ENCODE data around the gene HGF.

HGF gene

DNA sequence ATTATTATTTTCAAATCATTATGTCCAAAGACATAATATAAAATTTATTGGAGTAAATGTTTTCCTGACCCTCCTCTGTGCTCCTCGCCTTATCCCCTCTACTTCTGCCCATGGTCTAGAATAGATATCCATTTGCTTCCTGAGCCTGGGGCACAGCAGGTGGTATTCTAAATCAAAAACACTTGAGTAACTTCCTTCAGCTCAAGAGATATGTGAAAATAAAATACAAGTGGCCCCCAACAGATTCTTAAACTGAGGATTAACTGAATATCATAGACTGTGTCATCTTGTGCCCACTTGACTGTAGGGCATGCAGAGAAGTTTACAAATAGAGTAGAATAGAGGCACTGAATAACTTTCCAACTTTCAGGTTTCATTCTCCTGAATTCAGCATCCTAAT is 59.1 kb downstream of the HGF start:
- H3K9ac ChIP-seq (ENCODE audit: low read length): no peak overlapping the region
- no peaks in the 10 kb centered on the region for H3K9me3 ChIP-seq (ENCODE audit: low read length)
- H3K4me3 ChIP-seq (ENCODE audit: low read depth in 1 of 2, low read length in 2 of 2): no peak overlapping the region
- no peaks in the 10 kb centered on the region for H3K4me1 ChIP-seq (ENCODE audit: insufficient read depth, low read length)
- no peak overlapping the region for H3K27ac ChIP-seq (ENCODE audit: low read depth, low read length)
- H3K27me3 ChIP-seq (ENCODE audit: control insufficient read depth in 1 of 2, insufficient read depth in 2 of 2, low read length in 2 of 2): no peaks in the 10 kb centered on the region
- H3K36me3 ChIP-seq (ENCODE audit: insufficient read depth, low read length): no peaks in the 10 kb centered on the region

DNA sequence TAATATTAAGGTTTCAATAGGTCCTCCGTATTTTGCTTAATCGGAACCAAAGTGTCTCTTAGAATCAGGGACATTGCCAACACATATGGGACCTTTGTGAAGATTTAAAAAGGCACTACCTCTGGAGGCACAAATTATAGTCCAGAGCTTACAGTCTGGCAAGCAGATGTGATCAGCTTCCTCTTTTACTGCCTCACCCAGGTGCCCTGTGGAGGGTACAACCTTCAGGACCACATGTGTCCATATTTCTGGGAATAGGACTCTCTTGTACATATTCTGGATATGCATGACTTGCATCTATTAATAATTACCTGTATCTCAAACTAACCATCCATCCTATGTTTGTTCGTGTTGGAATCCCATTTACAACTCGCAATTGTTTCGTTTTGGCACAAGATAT is 60.0 kb downstream of the HGF start:
- Histone ChIP-seq H3K9ac (ENCODE audit: low read length) (no peak overlapping the region), H3K27me3 (ENCODE audit: control insufficient read depth in 1 of 2, insufficient read depth in 2 of 2, low read length in 2 of 2) (no peaks in the 10 kb centered on the region), H3K27ac (ENCODE audit: low read depth, low read length) (no peak overlapping the region), H3K4me1 (ENCODE audit: insufficient read depth, low read length) (no peaks in the 10 kb centered on the region), H3K4me3 (ENCODE audit: low read depth in 1 of 2, low read length in 2 of 2) (no peak overlapping the region), H3K36me3 (ENCODE audit: insufficient read depth, low read length) (no peaks in the 10 kb centered on the region), H3K9me3 (ENCODE audit: low read length) (no peaks in the 10 kb centered on the region)

DNA sequence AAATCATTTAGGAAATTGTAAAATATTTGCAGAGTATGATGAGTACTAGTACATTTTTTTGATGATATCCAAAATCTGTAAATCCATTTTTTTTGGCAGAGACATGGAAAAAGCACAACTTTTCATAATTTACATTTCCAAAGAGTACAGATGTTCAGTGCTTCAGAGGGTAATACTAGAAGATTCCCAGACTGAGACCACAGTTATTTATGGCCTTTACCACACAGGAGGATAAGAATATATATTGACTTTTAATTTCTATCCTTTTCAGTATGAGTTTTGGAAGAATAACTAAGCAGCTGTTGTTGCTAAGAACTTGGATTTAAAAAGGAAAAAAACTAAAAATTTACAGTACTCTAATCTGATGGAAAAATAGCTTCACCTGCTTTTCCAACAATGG is 61.9 kb downstream of the HGF start:
- no peaks in the 10 kb centered on the region for H3K9me3 ChIP-seq (ENCODE audit: low read length)
- no peaks in the 10 kb centered on the region for H3K36me3 ChIP-seq (ENCODE audit: insufficient read depth, low read length)
- no peak overlapping the region for H3K4me3 ChIP-seq (ENCODE audit: low read depth in 1 of 2, low read length in 2 of 2)
- H3K4me1 ChIP-seq (ENCODE audit: insufficient read depth, low read length): no peaks in the 10 kb centered on the region
- H3K27me3 ChIP-seq (ENCODE audit: control insufficient read depth in 1 of 2, insufficient read depth in 2 of 2, low read length in 2 of 2): no peaks in the 10 kb centered on the region
- no peak overlapping the region for H3K27ac ChIP-seq (ENCODE audit: low read depth, low read length)
- no peak overlapping the region for H3K9ac ChIP-seq (ENCODE audit: low read length)

- H3K36me3 ChIP-seq (ENCODE audit: insufficient read depth, low read length): no peaks in the 10 kb centered on the region
- H3K27me3 ChIP-seq (ENCODE audit: control insufficient read depth in 1 of 2, insufficient read depth in 2 of 2, low read length in 2 of 2): no peaks in the 10 kb centered on the region
- H3K9ac ChIP-seq (ENCODE audit: low read length): no peak overlapping the region
- no peak overlapping the region for H3K4me3 ChIP-seq (ENCODE audit: low read depth in 1 of 2, low read length in 2 of 2)
- H3K4me1 ChIP-seq (ENCODE audit: insufficient read depth, low read length): no peaks in the 10 kb centered on the region
- H3K9me3 ChIP-seq (ENCODE audit: low read length): no peaks in the 10 kb centered on the region
- H3K27ac ChIP-seq (ENCODE audit: low read depth, low read length): no peak overlapping the region
These were observed 62.7 kb downstream of the HGF start for GRCh38 chr7:81707196-81707595.

- H3K4me3 ChIP-seq (ENCODE audit: low read depth in 1 of 2, low read length in 2 of 2): no peak overlapping the region
- H3K9ac ChIP-seq (ENCODE audit: low read length): no peak overlapping the region
- H3K4me1 ChIP-seq (ENCODE audit: insufficient read depth, low read length): no peaks in the 10 kb centered on the region
- no peaks in the 10 kb centered on the region for H3K27me3 ChIP-seq (ENCODE audit: control insufficient read depth in 1 of 2, insufficient read depth in 2 of 2, low read length in 2 of 2)
- no peaks in the 10 kb centered on the region for H3K36me3 ChIP-seq (ENCODE audit: insufficient read depth, low read length)
- no peak overlapping the region for H3K27ac ChIP-seq (ENCODE audit: low read depth, low read length)
- H3K9me3 ChIP-seq (ENCODE audit: low read length): no peaks in the 10 kb centered on the region
These were observed 64.6 kb downstream of the HGF start for GRCh38 chr7:81705206-81705605.

DNA sequence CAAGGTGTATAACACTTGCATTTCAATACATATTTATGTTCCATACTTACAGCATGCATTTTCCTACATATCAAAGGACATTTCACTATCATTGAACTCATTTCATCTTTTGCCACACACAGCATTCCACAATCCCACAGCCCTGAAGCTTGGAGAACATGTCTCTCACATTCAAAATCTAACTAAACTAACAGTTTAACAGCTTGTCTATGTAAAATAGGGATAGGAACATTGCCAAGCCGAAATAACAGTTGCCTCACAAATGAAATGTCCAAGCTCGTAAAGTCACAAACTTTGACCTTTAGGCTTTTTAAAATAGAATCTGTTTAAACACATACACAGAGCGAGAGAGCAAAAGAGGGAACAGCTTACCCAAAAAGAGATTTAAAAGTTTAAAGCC is 65.3 kb downstream of the HGF start:
- no peak overlapping the region for H3K9ac ChIP-seq (ENCODE audit: low read length)
- no peaks in the 10 kb centered on the region for H3K27me3 ChIP-seq (ENCODE audit: control insufficient read depth in 1 of 2, insufficient read depth in 2 of 2, low read length in 2 of 2)
- H3K4me3 ChIP-seq (ENCODE audit: low read depth in 1 of 2, low read length in 2 of 2): no peak overlapping the region
- no peaks in the 10 kb centered on the region for H3K36me3 ChIP-seq (ENCODE audit: insufficient read depth, low read length)
- H3K9me3 ChIP-seq (ENCODE audit: low read length): no peaks in the 10 kb centered on the region
- no peak overlapping the region for H3K27ac ChIP-seq (ENCODE audit: low read depth, low read length)
- no peaks in the 10 kb centered on the region for H3K4me1 ChIP-seq (ENCODE audit: insufficient read depth, low read length)

GRCh38 chr7:81698965-81699364 is 70.9 kb downstream of the HGF start:
- Histone ChIP-seq H3K36me3 (ENCODE audit: insufficient read depth, low read length) (no peaks in the 10 kb centered on the region), H3K4me3 (ENCODE audit: low read depth in 1 of 2, low read length in 2 of 2) (no peak overlapping the region), H3K27me3 (ENCODE audit: control insufficient read depth in 1 of 2, insufficient read depth in 2 of 2, low read length in 2 of 2) (no peaks in the 10 kb centered on the region), H3K9me3 (ENCODE audit: low read length) (no peaks in the 10 kb centered on the region), H3K9ac (ENCODE audit: low read length) (no peak overlapping the region), H3K27ac (ENCODE audit: low read depth, low read length) (no peak overlapping the region), H3K4me1 (ENCODE audit: insufficient read depth, low read length) (no peaks in the 10 kb centered on the region)

- Histone ChIP-seq H3K36me3 (ENCODE audit: insufficient read depth, low read length) (no peaks in the 10 kb centered on the region), H3K27ac (ENCODE audit: low read depth, low read length) (no peak overlapping the region), H3K4me1 (ENCODE audit: insufficient read depth, low read length) (no peaks in the 10 kb centered on the region), H3K9me3 (ENCODE audit: low read length) (no peaks in the 10 kb centered on the region), H3K9ac (ENCODE audit: low read length) (no peak overlapping the region), H3K27me3 (ENCODE audit: control insufficient read depth in 1 of 2, insufficient read depth in 2 of 2, low read length in 2 of 2) (no peaks in the 10 kb centered on the region), H3K4me3 (ENCODE audit: low read depth in 1 of 2, low read length in 2 of 2) (no peak overlapping the region)
These were observed 75.1 kb downstream of the HGF start for GRCh38 chr7:81694711-81695110.

DNA sequence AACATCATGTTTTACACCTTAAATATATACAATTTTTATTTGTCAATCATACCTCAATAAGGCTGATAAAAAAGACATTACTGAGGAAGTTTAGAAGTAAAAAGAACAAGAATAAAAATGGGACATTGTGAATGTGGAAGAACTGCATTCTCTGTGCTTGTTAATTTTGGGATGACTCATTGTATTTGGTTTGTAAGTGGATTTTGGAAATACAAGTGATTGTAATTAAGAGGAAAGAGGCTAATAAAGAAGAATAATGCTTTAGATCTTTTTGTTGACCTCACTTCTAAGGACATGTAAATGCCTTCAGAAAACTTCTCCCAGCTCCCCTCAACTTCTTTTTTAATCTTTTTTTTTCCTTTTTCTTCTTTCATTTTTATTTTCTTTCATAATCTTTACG is 76.0 kb downstream of the HGF start:
- Histone ChIP-seq H3K9me3 (ENCODE audit: low read length) (no peaks in the 10 kb centered on the region), H3K4me1 (ENCODE audit: insufficient read depth, low read length) (no peaks in the 10 kb centered on the region), H3K9ac (ENCODE audit: low read length) (no peak overlapping the region), H3K27me3 (ENCODE audit: control insufficient read depth in 1 of 2, insufficient read depth in 2 of 2, low read length in 2 of 2) (no peaks in the 10 kb centered on the region), H3K36me3 (ENCODE audit: insufficient read depth, low read length) (no peaks in the 10 kb centered on the region), H3K27ac (ENCODE audit: low read depth, low read length) (no peak overlapping the region), H3K4me3 (ENCODE audit: low read depth in 1 of 2, low read length in 2 of 2) (no peak overlapping the region)

DNA sequence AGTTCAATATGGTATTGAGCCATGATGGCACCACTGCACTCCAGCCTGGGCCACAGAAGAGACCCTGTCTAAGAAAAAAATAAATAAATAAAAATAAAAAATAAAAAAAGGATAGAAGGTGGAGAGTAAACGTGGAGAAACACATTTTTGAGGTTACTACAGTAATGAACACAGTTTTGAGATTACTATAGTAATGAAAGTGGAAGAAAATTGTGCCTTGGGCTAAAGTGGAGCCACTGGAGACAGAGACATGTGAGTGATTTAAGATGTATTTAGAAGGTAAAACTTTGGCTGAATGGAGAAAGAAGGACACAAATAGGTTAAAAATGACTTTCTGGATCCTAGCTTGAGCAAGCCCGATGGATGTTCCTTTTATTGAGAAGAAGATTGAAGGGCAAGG is 76.8 kb downstream of the HGF start:
- H3K9ac ChIP-seq (ENCODE audit: low read length): no peak overlapping the region

DNA sequence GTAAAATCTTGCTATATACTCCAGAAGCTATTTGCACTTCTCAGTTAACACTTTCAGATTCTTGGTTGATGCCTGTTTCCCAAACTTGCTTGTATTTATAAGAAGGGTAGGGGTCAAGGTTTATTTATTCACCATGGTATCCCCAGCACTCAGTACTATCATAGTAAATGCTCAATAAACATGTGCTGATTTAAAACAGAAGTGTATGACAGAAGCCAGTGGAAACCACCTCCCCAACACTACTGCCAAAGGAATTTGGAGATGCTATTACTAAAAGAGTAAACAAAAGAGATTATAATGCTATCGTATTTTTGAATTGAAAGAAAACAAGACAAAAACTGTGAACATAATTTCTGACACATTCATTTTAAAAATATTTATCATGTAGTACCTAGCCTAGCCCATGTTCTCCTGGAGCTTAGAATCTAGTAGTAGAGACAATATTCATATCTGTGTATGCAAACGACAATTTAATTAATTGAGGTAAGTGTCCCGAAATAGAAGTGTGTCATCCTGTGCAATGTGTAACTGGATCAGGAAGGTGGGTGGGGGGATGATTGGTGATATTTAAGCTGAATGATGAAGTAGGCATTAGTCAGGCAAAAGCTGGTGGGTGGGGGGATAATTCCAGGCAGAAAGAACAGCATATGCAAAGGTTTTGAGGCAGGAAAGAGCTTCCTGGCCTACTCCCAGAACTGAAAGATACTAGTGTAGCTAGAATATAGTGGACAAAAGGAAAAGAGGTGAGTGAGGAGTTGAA is 77.5 kb downstream of the HGF start:
- Histone ChIP-seq H3K9ac (ENCODE audit: low read length) (no peak overlapping the region), H3K36me3 (ENCODE audit: insufficient read depth, low read length) (no peaks in the 10 kb centered on the region), H3K27me3 (ENCODE audit: control insufficient read depth in 1 of 2, insufficient read depth in 2 of 2, low read length in 2 of 2) (no peaks in the 10 kb centered on the region), H3K4me3 (ENCODE audit: low read depth in 1 of 2, low read length in 2 of 2) (no peak overlapping the region), H3K9me3 (ENCODE audit: low read length) (no peaks in the 10 kb centered on the region), H3K4me1 (ENCODE audit: insufficient read depth, low read length) (no peaks in the 10 kb centered on the region), H3K27ac (ENCODE audit: low read depth, low read length) (no peak overlapping the region)

More for the DNA sequence above, 76.8 kb downstream of the HGF start:
- Histone ChIP-seq H3K9me3 (ENCODE audit: low read length) (no peaks in the 10 kb centered on the region), H3K36me3 (ENCODE audit: insufficient read depth, low read length) (no peaks in the 10 kb centered on the region), H3K4me3 (ENCODE audit: low read depth in 1 of 2, low read length in 2 of 2) (no peak overlapping the region), H3K27me3 (ENCODE audit: control insufficient read depth in 1 of 2, insufficient read depth in 2 of 2, low read length in 2 of 2) (no peaks in the 10 kb centered on the region), H3K27ac (ENCODE audit: low read depth, low read length) (no peak overlapping the region), H3K4me1 (ENCODE audit: insufficient read depth, low read length) (no peaks in the 10 kb centered on the region)

DNA sequence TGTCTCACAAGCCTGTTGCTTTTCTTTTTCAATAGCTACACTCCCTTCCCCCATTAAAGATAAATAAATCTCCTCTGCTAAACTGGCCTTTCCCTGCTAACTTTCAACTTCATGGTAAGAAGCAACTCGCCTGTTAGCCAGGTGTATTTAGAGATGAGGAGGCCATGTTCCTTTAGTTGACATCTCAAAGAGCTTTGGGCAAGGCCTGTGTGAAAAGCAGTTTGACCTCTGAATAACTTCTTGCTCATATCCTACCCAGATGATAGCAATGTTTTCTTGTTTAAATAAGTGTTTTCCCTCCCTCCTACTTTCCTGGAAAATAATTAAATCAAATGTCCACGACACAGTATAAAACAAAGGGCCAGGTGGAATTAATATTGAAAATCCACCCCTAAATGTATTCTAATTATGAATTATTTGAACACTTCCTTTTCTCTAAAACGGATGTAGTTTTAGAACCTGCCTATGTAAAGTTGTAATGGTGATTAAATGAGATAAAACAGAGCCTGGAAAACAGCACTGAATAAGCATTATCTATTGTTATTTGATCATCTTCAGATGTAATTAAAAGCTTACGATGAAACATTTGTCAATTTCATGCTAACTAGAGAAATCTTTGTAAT is 78.5 kb downstream of the HGF start:
- Histone ChIP-seq H3K36me3 (ENCODE audit: insufficient read depth, low read length) (no peaks in the 10 kb centered on the region), H3K4me3 (ENCODE audit: low read depth in 1 of 2, low read length in 2 of 2) (no peak overlapping the region), H3K27me3 (ENCODE audit: control insufficient read depth in 1 of 2, insufficient read depth in 2 of 2, low read length in 2 of 2) (no peaks in the 10 kb centered on the region), H3K9ac (ENCODE audit: low read length) (no peak overlapping the region), H3K27ac (ENCODE audit: low read depth, low read length) (no peak overlapping the region), H3K9me3 (ENCODE audit: low read length) (no peaks in the 10 kb centered on the region), H3K4me1 (ENCODE audit: insufficient read depth, low read length) (no peaks in the 10 kb centered on the region)

Data from muscle layer of colon (tissue), 2 donors.